Activated CD4-positive, alpha-beta memory T cell treated with anti-CD3 and anti-CD28 coated beads for 36 hours (primary cell): ENCODE measurements around the gene PTGER3. TPM values are rescaled to one million over a fixed set of nuclear protein-coding genes. Genes with fewer than 3 reads are reported as not detected.
"Not testable (repeated sequence)": the region's sequence is repeated elsewhere in the genome, so short reads cannot be mapped to it uniquely, and the experiment has no call there.

Experiments used
- CTCF ChIA-PET: fragments of 350-600 bp; sonication (Branson Sonifier 250); formaldehyde crosslinking; loops from one replicate; lab custom pipeline; 2021; ENCODE audit warnings: antibody characterized with exemption, inconsistent platforms; lab: Charles Lee
- POLR2A ChIA-PET: fragments of 350-600 bp; sonication (Branson Sonifier 250); formaldehyde crosslinking; loops from one replicate; lab custom pipeline; 2021; ENCODE audit warnings: antibody characterized with exemption; lab: Charles Lee
- DNase-seq: peaks from one replicate; pipeline ENCODE4 v3.0.0-alpha.2; 2020
- H3K27ac Mint-ChIP-seq: one replicate; pipeline ENCODE4 v1.8.0; 2021; ENCODE audit warnings: mixed read lengths
- H3K27me3 Mint-ChIP-seq: one replicate; pipeline ENCODE4 v1.8.0; 2021; ENCODE audit warnings: mixed read lengths
- H3K36me3 Mint-ChIP-seq: one replicate; pipeline ENCODE4 v1.8.0; 2021; ENCODE audit warnings: mixed read lengths
- H3K4me1 Mint-ChIP-seq: one replicate; pipeline ENCODE4 v1.8.0; 2021; ENCODE audit warnings: low read depth, mixed read lengths
- H3K4me3 Mint-ChIP-seq: one replicate; pipeline ENCODE4 v1.8.0; 2021; ENCODE audit warnings: mild to moderate bottlenecking, mixed read lengths
- H3K9me3 Mint-ChIP-seq: one replicate; pipeline ENCODE4 v1.8.0; 2021; ENCODE audit warnings: mixed read lengths
- intact Hi-C: fragments of 100-400 bp; cut with micrococcal nuclease; formaldehyde crosslinking; loops from one replicate; pipeline ENCODE4 v1.15.1; 2023
- total RNA-seq, 2 experiments: library from RNA; stranded (reverse); gene quantifications; one replicate each; pipeline ENCODE4 v1.2.3, GENCODE V29; 2021

PTGER3 gene
- total RNA-seq, 2 experiments from 2014 or later, result not detected

- Mint-ChIP-seq H3K4me1 (no peaks in the 10 kb centered on the region), H3K9me3 (no peaks in the 10 kb centered on the region), H3K27ac (no peak overlapping the region), H3K36me3 (no peaks in the 10 kb centered on the region), H3K27me3 (peaks cover 6% of the 10 kb centered on the region), H3K4me3 (no peak overlapping the region)
- intact Hi-C loops, result no loop called here
- no peak for DNase-seq
- POLR2A ChIA-PET, result no interaction called here
- CTCF ChIA-PET, result no interaction called here
Observed at GRCh38 chr1:70977041-70977440, 70.6 kb downstream of the PTGER3 start.

GRCh38 chr1:70973754-70974153 is 73.9 kb downstream of the PTGER3 start:
- ChIA-PET CTCF (interaction anchor here (0.8 kb wide), 1 partner anchor 9 kb away, joined by 3 read pairs; no protein-coding TSS in a partner anchor), POLR2A (no interaction called here)
- H3K36me3 Mint-ChIP-seq, result no peaks in the 10 kb centered on the region
- peaks cover 2% of the 10 kb centered on the region for H3K27me3 Mint-ChIP-seq
- intact Hi-C loops, result no loop called here
- no peak for DNase-seq
- H3K4me3 Mint-ChIP-seq, result no peak overlapping the region
- H3K27ac Mint-ChIP-seq, result no peak overlapping the region
- no peaks in the 10 kb centered on the region for H3K4me1 Mint-ChIP-seq
- no peaks in the 10 kb centered on the region for H3K9me3 Mint-ChIP-seq

- POLR2A ChIA-PET, result no interaction called here
- CTCF ChIA-PET, result no interaction called here
- H3K36me3 Mint-ChIP-seq, result no peaks in the 10 kb centered on the region
- intact Hi-C loops, result no loop called here
- H3K27ac Mint-ChIP-seq, result no peak overlapping the region
- peaks cover 1% of the 10 kb centered on the region for H3K27me3 Mint-ChIP-seq
- no peaks in the 10 kb centered on the region for H3K4me1 Mint-ChIP-seq
- H3K4me3 Mint-ChIP-seq, result no peak overlapping the region
- no peak for DNase-seq
- H3K9me3 Mint-ChIP-seq, result no peaks in the 10 kb centered on the region
Observed at GRCh38 chr1:70970407-70970806, 77.2 kb downstream of the PTGER3 start.

GRCh38 chr1:70966018-70966638 is 81.5 kb downstream of the PTGER3 start:
- ChIA-PET POLR2A (no interaction called here), CTCF (interaction anchor here (0.7 to 1.5 kb wide), 2 partner anchors 12 to 129 kb away, joined by 3 to 4 read pairs; no protein-coding TSS in a partner anchor)
- intact Hi-C loops, result no loop called here
- DNase-seq, result no peak
- Mint-ChIP-seq H3K36me3 (no peaks in the 10 kb centered on the region), H3K4me1 (no peaks in the 10 kb centered on the region), H3K27ac (no peak overlapping the region), H3K27me3 (peaks cover 8% of the 10 kb centered on the region), H3K9me3 (no peaks in the 10 kb centered on the region), H3K4me3 (no peak overlapping the region)

GRCh38 chr1:70963374-70963773 is 84.2 kb downstream of the PTGER3 start:
- DNase-seq, result no peak
- Mint-ChIP-seq H3K27me3 (peaks cover 8% of the 10 kb centered on the region), H3K27ac (no peak overlapping the region), H3K4me1 (no peaks in the 10 kb centered on the region), H3K9me3 (no peaks in the 10 kb centered on the region), H3K4me3 (no peak overlapping the region), H3K36me3 (no peaks in the 10 kb centered on the region)
- intact Hi-C loops, result no loop called here
- ChIA-PET CTCF (no interaction called here), POLR2A (no interaction called here)

- H3K27me3 Mint-ChIP-seq, result peaks cover 9% of the 10 kb centered on the region
- no peak overlapping the region for H3K4me3 Mint-ChIP-seq
- no peaks in the 10 kb centered on the region for H3K9me3 Mint-ChIP-seq
- intact Hi-C loops, result no loop called here
- no peak overlapping the region for H3K27ac Mint-ChIP-seq
- ChIA-PET CTCF (no interaction called here), POLR2A (no interaction called here)
- no peak for DNase-seq
- no peaks in the 10 kb centered on the region for H3K36me3 Mint-ChIP-seq
- H3K4me1 Mint-ChIP-seq, result no peaks in the 10 kb centered on the region
Observed at GRCh38 chr1:70961374-70961975, 86.1 kb downstream of the PTGER3 start.

GRCh38 chr1:70948396-70949017 is 99.1 kb downstream of the PTGER3 start:
- H3K27ac Mint-ChIP-seq, result no peak overlapping the region
- no peaks in the 10 kb centered on the region for H3K36me3 Mint-ChIP-seq
- ChIA-PET CTCF (no interaction called here), POLR2A (no interaction called here)
- no peaks in the 10 kb centered on the region for H3K9me3 Mint-ChIP-seq
- intact Hi-C loops, result no loop called here
- DNase-seq, result no peak
- no peaks in the 10 kb centered on the region for H3K4me1 Mint-ChIP-seq
- no peaks in the 10 kb centered on the region for H3K27me3 Mint-ChIP-seq
- no peak overlapping the region for H3K4me3 Mint-ChIP-seq

- Mint-ChIP-seq H3K4me3 (no peak overlapping the region), H3K27ac (no peak overlapping the region), H3K9me3 (no peaks in the 10 kb centered on the region), H3K27me3 (no peaks in the 10 kb centered on the region), H3K4me1 (no peaks in the 10 kb centered on the region), H3K36me3 (no peaks in the 10 kb centered on the region)
- CTCF ChIA-PET, result no interaction called here
- POLR2A ChIA-PET, result no interaction called here
- DNase-seq, result no peak
- intact Hi-C loops, result no loop called here
Observed at GRCh38 chr1:70947835-70948234, 99.8 kb downstream of the PTGER3 start.

GRCh38 chr1:70945676-70946075 is 101.9 kb downstream of the PTGER3 start:
- Mint-ChIP-seq H3K36me3 (no peaks in the 10 kb centered on the region), H3K4me3 (no peak overlapping the region), H3K27me3 (no peaks in the 10 kb centered on the region), H3K4me1 (no peaks in the 10 kb centered on the region), H3K27ac (no peak overlapping the region), H3K9me3 (no peaks in the 10 kb centered on the region)
- intact Hi-C loops, result no loop called here
- ChIA-PET POLR2A (no interaction called here), CTCF (no interaction called here)
- no peak for DNase-seq

GRCh38 chr1:70945251-70945650 is 102.4 kb downstream of the PTGER3 start:
- intact Hi-C loops, result no loop called here
- DNase-seq, result no peak
- Mint-ChIP-seq H3K27me3 (no peaks in the 10 kb centered on the region), H3K36me3 (no peaks in the 10 kb centered on the region), H3K27ac (no peak overlapping the region), H3K4me1 (no peaks in the 10 kb centered on the region), H3K4me3 (no peak overlapping the region), H3K9me3 (no peaks in the 10 kb centered on the region)
- CTCF ChIA-PET, result no interaction called here
- POLR2A ChIA-PET, result no interaction called here

GRCh38 chr1:70941563-70941962 is 106.1 kb downstream of the PTGER3 start:
- Mint-ChIP-seq H3K9me3 (peaks cover 2% of the 10 kb centered on the region), H3K27ac (no peak overlapping the region), H3K4me1 (no peaks in the 10 kb centered on the region), H3K27me3 (no peaks in the 10 kb centered on the region), H3K36me3 (no peaks in the 10 kb centered on the region), H3K4me3 (no peak overlapping the region)
- POLR2A ChIA-PET, result no interaction called here
- CTCF ChIA-PET, result no interaction called here
- intact Hi-C loops, result no loop called here
- no peak for DNase-seq

GRCh38 chr1:70940398-70940797 is 107.2 kb downstream of the PTGER3 start:
- POLR2A ChIA-PET, intact Hi-C loops, H3K27me3 Mint-ChIP-seq, H3K27ac Mint-ChIP-seq, H3K9me3 Mint-ChIP-seq, CTCF ChIA-PET, DNase-seq, H3K4me1 Mint-ChIP-seq, H3K36me3 Mint-ChIP-seq, H3K4me3 Mint-ChIP-seq: not testable (repeated sequence)
